PC-3 (cell line): ENCODE results near the gene HYAL1. TPM values are rescaled to one million over a fixed set of nuclear protein-coding genes. Genes with fewer than 3 reads are reported as not detected.
A peak's percentile ranks its signal among the peaks of the same experiment; 100 is the strongest.

ENCODE experiments used
- ATAC-seq: fragments of 200-7000 bp; cut with Tn5 transposase; 2 replicates; pipeline ENCODE4 v1.9.1; 2020; ENCODE audit warnings: mild to moderate bottlenecking, moderate library complexity
- BruUV-seq: library from RNA; stranded (reverse); fragments of 400-500 nt; replicated peaks from 2 replicates; lab custom pipeline; 2021; lab: Mats Ljungman, UMichigan
- CTCF ChIA-PET: fragments of 300-600 bp; sonication (Branson Sonifier 250); formaldehyde crosslinking; loops from one replicate; lab custom pipeline; 2022; ENCODE audit warnings: antibody characterized with exemption; lab: Charles Lee
- POLR2A ChIA-PET: fragments of 300-600 bp; sonication (Branson Sonifier 250); formaldehyde crosslinking; loops from one replicate; lab custom pipeline; 2022; ENCODE audit warnings: antibody characterized with exemption; ENCODE audit not compliant: unreplicated experiment; lab: Charles Lee
- DNase-seq: peaks from one replicate; pipeline ENCODE4 v3.0.0-alpha.2; 2015
- H2AFZ ChIP-seq: fragments of 300-600 bp; sonication (generic); 2 replicates; pipeline ENCODE4 v1.6.0; 2016; ENCODE audit warnings: antibody characterized with exemption, low read length
- H3F3A ChIP-seq: fragments of 300-600 bp; sonication (generic); one replicate; pipeline ENCODE4 v1.6.0; 2017; ENCODE audit warnings: antibody characterized with exemption, low read length, control low read depth, mild to moderate bottlenecking; ENCODE audit not compliant: unreplicated experiment
- H3K27ac ChIP-seq: fragments of 300-600 bp; sonication (generic); 2 replicates; pipeline ENCODE4 v1.5.1; 2016; ENCODE audit warnings: mild to moderate bottlenecking, low read length
- H3K27me3 ChIP-seq: fragments of 300-600 bp; sonication (generic); 2 replicates; pipeline ENCODE4 v1.6.1; 2016; ENCODE audit warnings: low read length, mixed read lengths
- H3K36me3 ChIP-seq: fragments of 300-600 bp; sonication (generic); 2 replicates; pipeline ENCODE4 v1.6.1; 2016; ENCODE audit warnings: low read depth, mixed run types, low read length, mixed read lengths
- H3K4me1 ChIP-seq: fragments of 300-600 bp; sonication (generic); 2 replicates; pipeline ENCODE4 v1.5.1; 2016; ENCODE audit warnings: low read length; ENCODE audit not compliant: insufficient read depth
- H3K4me2 ChIP-seq: fragments of 300-600 bp; sonication (generic); 2 replicates; pipeline ENCODE4 v1.6.0; 2016; ENCODE audit warnings: low read length
- H3K4me3 ChIP-seq: fragments of 300-600 bp; sonication (generic); 2 replicates; pipeline ENCODE4 v1.5.1; 2016; ENCODE audit warnings: mild to moderate bottlenecking, low read length, mixed read lengths
- H3K79me2 ChIP-seq: fragments of 300-600 bp; sonication (generic); 2 replicates; pipeline ENCODE4 v1.6.1; 2017; ENCODE audit warnings: low read length, mixed read lengths
- H3K9ac ChIP-seq: fragments of 300-600 bp; sonication (generic); 2 replicates; pipeline ENCODE4 v1.6.0; 2016; ENCODE audit warnings: mild to moderate bottlenecking, low read length
- H3K9me2 ChIP-seq: fragments of 300-600 bp; sonication (generic); replicated peaks from 2 replicates; pipeline ENCODE4 v1.6.1; 2016; ENCODE audit warnings: mixed run types, low read length, mixed read lengths
- H3K9me3 ChIP-seq: fragments of 300-600 bp; sonication (generic); 2 replicates; pipeline ENCODE4 v1.6.1; 2016; ENCODE audit warnings: low read length, mixed read lengths
- H4K20me1 ChIP-seq: fragments of 300-600 bp; sonication (generic); 2 replicates; pipeline ENCODE4 v1.6.1; 2016; ENCODE audit warnings: low read length, mixed read lengths
- CTCF ChIP-seq: fragments of 300-600 bp; sonication (generic); conservative IDR thresholded peaks from 2 replicates; pipeline ENCODE4 v1.5.1; 2017; ENCODE audit warnings: antibody characterized with exemption, low read depth, mild to moderate bottlenecking, low read length
- EZH2 ChIP-seq: fragments of 300-600 bp; sonication (generic); IDR thresholded peaks from one replicate; pipeline ENCODE4 v1.6.1; 2017; ENCODE audit warnings: antibody characterized with exemption, mild to moderate bottlenecking, low read length; ENCODE audit not compliant: unreplicated experiment
- EZH2phosphoT487 ChIP-seq: fragments of 300-600 bp; sonication (generic); IDR thresholded peaks from 2 replicates; pipeline ENCODE4 v1.6.1; 2018; ENCODE audit warnings: mild to moderate bottlenecking, antibody characterized with exemption, low read length, borderline replicate concordance
- intact Hi-C: fragments of 100-400 bp; cut with micrococcal nuclease; formaldehyde crosslinking; loops from 2 replicates; pipeline ENCODE4 v1.9.0; 2023
- total RNA-seq: library from RNA; depleted of rRNA; stranded (reverse); fragments of >200 nt; gene quantifications from 2 replicates; pipeline ENCODE4 v1.2.3, GENCODE V29; 2014

Gene HYAL1
- total RNA-seq, 1 experiment from 2014 or later = 1.3 TPM

- ATAC-seq (no peak), DNase-seq (no peak)
- intact Hi-C loops = no loop called here
- POLR2A ChIA-PET = no interaction called here
- no peak overlapping the region for H3K27ac ChIP-seq
- no peaks in the 10 kb centered on the region for H4K20me1 ChIP-seq
- no peak overlapping the region for H3K9ac ChIP-seq
- H3K79me2 ChIP-seq = peaks cover 43% of the 10 kb centered on the region
- CTCF ChIA-PET = no interaction called here
- H3K27me3 ChIP-seq = no peaks in the 10 kb centered on the region
- H3K4me2 ChIP-seq = no peak overlapping the region
- H3K9me2 ChIP-seq = no peaks in the 10 kb centered on the region
- H3K4me1 ChIP-seq = peaks cover 16% of the 10 kb centered on the region
- H3K36me3 ChIP-seq = peaks cover 15% of the 10 kb centered on the region
- no peaks in the 10 kb centered on the region for H3K9me3 ChIP-seq
- H2AFZ ChIP-seq = no peak overlapping the region
- TF ChIP-seq EZH2 (no peak), CTCF (no peak), EZH2phosphoT487 (no peak)
- no TSS peak for BruUV-seq
- peaks cover 4% of the 10 kb centered on the region for H3F3A ChIP-seq
- no peak overlapping the region for H3K4me3 ChIP-seq
Measured at GRCh38 chr3:50294089-50294488, 9.3 kb downstream of the HYAL1 start.

- ChIA-PET POLR2A (no interaction called here), CTCF (no interaction called here)
- no peak for ATAC-seq
- Histone ChIP-seq H3K4me2 (peak overlapping the region; percentile 81), H3K9me2 (no peaks in the 10 kb centered on the region), H3K27ac (no peak overlapping the region), H3K79me2 (peaks cover 36% of the 10 kb centered on the region), H3K4me3 (peak overlapping the region; percentile 97; the same call in 1 of the 2 replicates), H4K20me1 (no peaks in the 10 kb centered on the region), H3K36me3 (peaks cover 24% of the 10 kb centered on the region), H3K27me3 (no peaks in the 10 kb centered on the region), H3K9me3 (no peaks in the 10 kb centered on the region), H3K9ac (peak overlapping the region; percentile 47), H3F3A (peaks cover 4% of the 10 kb centered on the region), H2AFZ (peak overlapping the region; percentile 85), H3K4me1 (peaks cover 8% of the 10 kb centered on the region)
- no peak for DNase-seq
- TF ChIP-seq EZH2phosphoT487 (no peak), CTCF (no peak), EZH2 (no peak)
- BruUV-seq = no TSS peak
- intact Hi-C loops = no loop called here
Measured at GRCh38 chr3:50293079-50293801, 10.1 kb downstream of the HYAL1 start.
